ENCODE measurements around the gene NBEA.
"Not testable (repeated sequence)": the region's sequence is repeated elsewhere in the genome, so short reads cannot be mapped to it uniquely, and the experiment has no call there.

NBEA gene

GRCh38 chr13:34964558-34964957 lies 22.5 kb downstream of the NBEA start:
- DNase-seq, result no peak

GRCh38 chr13:34967851-34968562 lies 25.9 kb downstream of the NBEA start:
- no peak for DNase-seq

- DNase-seq, result not testable (repeated sequence)
Observed at GRCh38 chr13:34969539-34969938, 27.5 kb downstream of the NBEA start.

- DNase-seq, result no peak
Observed at GRCh38 chr13:34970961-34971360, 28.9 kb downstream of the NBEA start.

- DNase-seq, result no peak
Observed at GRCh38 chr13:34971473-34971872, 29.4 kb downstream of the NBEA start.

- not testable (repeated sequence) for DNase-seq
Observed at GRCh38 chr13:34985199-34985598, 43.1 kb downstream of the NBEA start.

- DNase-seq, result no peak
Observed at GRCh38 chr13:34988330-34988791, 46.3 kb downstream of the NBEA start.

- no peak for DNase-seq
Observed at GRCh38 chr13:34990399-34991214, 48.5 kb downstream of the NBEA start.

GRCh38 chr13:34993470-34993869 lies 51.4 kb downstream of the NBEA start:
- no peak for DNase-seq

GRCh38 chr13:35003734-35004133 lies 61.7 kb downstream of the NBEA start:
- DNase-seq, result not testable (repeated sequence)

- no peak for DNase-seq
Observed at GRCh38 chr13:35005051-35005450, 63.0 kb downstream of the NBEA start.

- DNase-seq, result no peak
Observed at GRCh38 chr13:35014606-35015213, 72.6 kb downstream of the NBEA start.

GRCh38 chr13:35016362-35017112 lies 74.5 kb downstream of the NBEA start:
- no peak for DNase-seq

GRCh38 chr13:35025314-35025713 lies 83.2 kb downstream of the NBEA start:
- no peak for DNase-seq

- DNase-seq, result no peak
Observed at GRCh38 chr13:35028338-35028867, 86.3 kb downstream of the NBEA start.

GRCh38 chr13:35039012-35039411 lies 96.9 kb downstream of the NBEA start:
- DNase-seq, result no peak

- no peak for DNase-seq
Observed at GRCh38 chr13:35046587-35046986, 104.5 kb downstream of the NBEA start.

- no peak for DNase-seq
Observed at GRCh38 chr13:35055705-35056104, 113.6 kb downstream of the NBEA start.

GRCh38 chr13:35057858-35058257 lies 115.8 kb downstream of the NBEA start:
- DNase-seq, result no peak

GRCh38 chr13:35058585-35058984 lies 116.5 kb downstream of the NBEA start:
- DNase-seq, result not testable (repeated sequence)

- no peak for DNase-seq
Observed at GRCh38 chr13:35086667-35087066, 144.6 kb downstream of the NBEA start.

GRCh38 chr13:35092251-35092650 lies 150.2 kb downstream of the NBEA start:
- no peak for DNase-seq

GRCh38 chr13:35092751-35093150 lies 150.7 kb downstream of the NBEA start:
- DNase-seq, result no peak

All from SIG-M5 (cell line).